GM18861 (cell line): ENCODE data around the gene SYP.

Experiments used
- ATAC-seq: cut with Tn5 transposase; IDR thresholded peaks from one replicate; pipeline ENCODE4 v1.9.1; 2021; ENCODE audit not compliant: unreplicated experiment

Gene SYP

DNA sequence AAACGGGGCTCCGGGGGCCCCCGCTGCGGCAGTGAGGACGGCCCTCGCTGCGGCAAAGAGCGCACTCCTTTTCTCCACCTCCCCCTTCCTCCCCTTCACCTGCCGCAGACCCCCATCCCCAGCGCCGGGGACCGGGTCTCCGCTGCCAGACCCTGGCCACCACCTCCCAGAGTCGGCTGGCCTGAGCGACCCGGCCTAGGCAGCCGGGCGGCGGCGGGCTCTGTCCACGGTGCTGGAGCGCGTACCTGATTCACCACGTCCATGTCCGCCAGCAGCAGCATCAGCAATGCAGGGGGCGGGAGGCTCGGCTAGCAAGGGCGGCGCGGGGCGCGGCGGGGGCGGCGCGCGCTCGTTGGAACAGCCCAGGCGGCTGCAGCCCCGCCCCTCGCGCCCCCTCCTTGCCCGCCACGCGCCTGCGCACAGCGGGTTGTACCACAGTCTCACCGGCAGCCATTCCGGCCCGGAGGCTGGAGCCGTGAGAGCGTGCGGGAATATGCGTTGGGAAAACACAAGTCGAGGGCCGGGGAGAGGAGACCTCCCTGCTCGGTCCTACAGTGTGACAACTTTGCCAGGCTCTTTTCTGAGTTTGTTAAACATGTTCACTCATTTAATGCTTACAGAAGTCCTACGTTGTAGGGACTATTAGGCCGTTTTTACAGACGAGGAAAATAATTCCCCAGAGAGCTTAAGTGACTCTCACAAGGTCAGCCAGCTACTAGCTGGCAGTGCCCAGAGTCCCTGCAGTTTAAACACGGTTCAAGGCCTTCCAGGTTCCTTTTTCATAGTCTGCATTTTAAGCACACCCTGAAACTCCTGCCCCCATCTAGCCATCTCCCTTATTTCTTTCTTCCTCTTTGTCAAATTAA, at the start of gene SYP:
TSS of gene SYP (minus strand) at position 288 of the 866 bp plus-strand sequence. CDS start at position 281, 7 bp downstream.
- peak; percentile 92 for ATAC-seq

DNA sequence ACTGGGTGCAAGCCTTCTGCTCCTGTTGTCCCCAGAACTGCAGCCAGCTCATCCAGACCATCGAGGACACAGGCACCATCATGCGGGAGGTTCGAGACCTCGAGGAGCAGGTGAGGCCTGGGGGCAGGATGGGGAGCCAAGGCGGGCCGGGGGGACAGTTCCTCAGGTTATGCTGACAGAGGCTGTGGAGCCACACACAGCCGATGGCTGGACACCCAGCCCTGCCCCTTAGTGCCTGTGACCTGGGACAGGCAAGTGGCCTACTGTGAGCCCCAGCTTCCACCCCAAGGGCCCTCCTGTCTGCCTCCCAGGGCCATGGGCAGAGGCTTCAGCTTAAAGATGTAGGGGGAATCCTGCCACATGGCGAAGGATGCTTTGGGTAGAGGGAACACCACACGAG, 49.6 kb upstream of the SYP start:
- no peak for ATAC-seq

DNA sequence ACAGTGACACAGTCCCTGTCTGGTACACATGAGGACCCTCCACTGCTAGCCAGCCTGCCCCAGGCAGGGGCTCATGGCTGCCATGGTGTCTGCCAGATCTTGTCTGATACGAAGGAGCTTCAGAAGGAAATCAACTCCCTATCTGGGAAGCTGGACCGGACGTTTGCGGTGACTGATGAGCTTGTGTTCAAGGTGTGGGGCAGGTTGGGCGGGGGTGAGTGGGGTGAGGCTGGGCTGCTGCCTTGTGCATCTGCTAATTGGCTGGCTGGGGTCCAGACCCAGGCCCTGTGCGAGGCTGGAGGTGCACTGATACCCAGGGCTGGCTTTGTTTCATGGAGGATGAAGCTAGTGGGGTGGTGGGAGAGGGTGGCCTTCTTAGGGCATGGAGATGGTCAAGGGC, 49.1 kb upstream of the SYP start:
- ATAC-seq, result no peak

DNA sequence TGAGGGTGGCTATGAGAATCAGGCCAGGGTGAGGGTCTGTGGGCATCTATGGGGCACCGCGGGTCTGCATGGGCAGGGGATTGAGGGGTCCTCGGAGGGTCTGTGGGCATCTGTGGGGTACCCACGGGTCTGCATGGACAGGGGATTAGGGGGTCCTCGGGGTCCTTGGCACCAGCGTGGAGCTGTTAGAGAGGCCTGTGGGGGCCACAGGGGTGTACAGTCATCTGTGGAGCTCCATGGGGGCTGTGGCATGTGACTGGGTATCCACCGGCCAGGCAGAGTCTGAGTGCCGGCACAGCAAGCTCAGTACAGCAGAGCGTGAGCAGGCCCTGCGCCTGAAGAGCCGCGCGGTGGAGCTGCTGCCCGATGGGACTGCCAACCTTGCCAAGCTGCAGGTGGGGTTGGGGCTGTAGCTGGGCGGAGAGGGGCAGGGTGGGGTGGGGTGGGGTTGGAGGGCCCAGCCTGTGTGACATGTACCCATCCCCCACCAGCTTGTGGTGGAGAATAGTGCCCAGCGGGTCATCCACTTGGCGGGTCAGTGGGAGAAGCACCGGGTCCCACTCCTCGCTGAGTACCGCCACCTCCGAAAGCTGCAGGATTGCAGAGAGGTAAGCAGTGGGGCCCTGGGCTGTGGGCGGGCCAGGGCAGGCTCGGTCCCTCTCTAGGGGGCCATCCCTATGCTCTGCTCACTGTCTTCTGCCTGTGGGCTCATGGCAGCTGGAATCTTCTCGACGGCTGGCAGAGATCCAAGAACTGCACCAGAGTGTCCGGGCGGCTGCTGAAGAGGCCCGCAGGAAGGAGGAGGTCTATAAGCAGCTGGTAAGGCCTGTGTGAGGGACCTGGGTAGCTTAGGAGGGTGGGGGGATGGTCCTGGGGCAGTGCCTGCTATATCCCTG, 48.2 kb upstream of the SYP start:
- no peak for ATAC-seq

DNA sequence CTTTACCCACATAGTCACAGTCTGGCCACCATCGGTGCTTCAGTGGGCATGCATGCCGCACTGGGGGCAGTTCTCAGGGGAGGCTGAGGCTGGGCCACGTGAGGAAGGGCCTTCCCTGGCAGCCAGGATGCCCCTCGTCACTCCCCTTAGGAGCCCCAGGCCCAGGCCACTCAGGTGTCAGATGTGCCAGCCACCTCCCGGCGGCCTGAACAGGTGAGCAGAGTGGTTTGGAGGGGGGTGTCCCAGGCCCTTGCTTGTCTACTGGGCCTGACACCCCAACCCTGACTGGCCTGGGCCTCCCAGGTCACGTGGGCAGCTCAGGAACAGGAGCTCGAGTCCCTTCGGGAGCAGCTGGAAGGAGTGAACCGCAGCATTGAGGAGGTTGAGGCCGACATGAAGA, 47.4 kb upstream of the SYP start:
- ATAC-seq, result no peak

DNA sequence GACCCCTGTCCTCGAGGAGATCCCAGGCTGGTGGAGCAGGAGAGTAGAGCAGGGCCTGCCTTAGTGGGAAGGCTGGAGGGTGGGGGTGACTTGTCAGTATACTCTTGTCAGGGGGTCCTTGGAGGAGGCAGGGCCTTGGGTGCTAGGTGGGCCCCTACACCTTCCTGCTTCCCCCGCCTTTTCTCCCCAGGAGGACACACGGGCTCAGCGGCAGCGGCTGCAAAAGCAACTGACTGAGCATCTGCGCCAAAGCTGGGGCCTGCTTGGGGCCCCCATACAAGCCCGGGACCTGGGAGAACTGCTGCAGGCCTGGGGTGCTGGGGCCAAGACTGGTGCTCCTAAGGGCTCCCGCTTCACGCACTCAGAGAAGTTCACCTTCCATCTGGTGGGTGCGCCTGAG, 46.5 kb upstream of the SYP start:
- ATAC-seq, result no peak

DNA sequence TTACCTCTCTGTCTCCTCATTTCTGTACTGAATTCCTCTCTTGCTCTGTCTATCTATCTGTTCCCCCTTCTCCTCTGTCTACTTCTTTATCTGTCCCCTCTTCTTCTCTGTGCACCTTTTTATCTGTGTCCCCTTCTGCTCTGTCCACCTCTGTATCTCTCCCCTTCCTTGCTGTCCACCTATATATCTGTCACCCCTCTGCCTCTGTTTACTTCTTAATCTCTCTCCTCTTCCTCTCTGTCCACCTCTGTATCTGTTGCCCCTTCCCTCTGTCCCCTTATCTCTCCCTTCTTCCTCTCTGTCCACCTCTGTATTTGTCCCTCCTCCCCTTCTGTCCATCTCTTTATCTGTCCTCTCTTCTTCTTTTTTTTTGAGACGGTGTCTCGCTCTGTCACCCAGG, 44.2 kb upstream of the SYP start:
- no peak for ATAC-seq

DNA sequence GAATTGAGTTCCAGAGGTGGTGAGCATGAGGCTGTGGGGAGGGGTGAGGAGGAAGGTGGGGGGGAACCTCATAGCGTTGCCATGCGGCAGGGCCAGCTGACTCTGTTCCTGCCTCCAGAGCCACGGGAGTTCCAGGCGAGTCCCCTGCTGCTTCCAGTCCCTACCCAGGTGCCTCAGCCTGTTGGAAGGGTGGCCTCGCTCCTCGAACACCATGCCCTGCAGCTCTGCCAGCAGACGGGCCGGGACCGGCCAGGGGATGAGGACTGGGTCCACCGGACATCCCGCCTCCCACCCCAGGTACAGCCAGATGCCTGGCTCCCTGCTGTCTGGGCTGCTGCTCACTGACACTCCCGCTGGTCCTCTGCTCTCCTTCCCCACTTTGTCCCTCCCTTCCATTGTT, 43.2 kb upstream of the SYP start:
- no peak for ATAC-seq

DNA sequence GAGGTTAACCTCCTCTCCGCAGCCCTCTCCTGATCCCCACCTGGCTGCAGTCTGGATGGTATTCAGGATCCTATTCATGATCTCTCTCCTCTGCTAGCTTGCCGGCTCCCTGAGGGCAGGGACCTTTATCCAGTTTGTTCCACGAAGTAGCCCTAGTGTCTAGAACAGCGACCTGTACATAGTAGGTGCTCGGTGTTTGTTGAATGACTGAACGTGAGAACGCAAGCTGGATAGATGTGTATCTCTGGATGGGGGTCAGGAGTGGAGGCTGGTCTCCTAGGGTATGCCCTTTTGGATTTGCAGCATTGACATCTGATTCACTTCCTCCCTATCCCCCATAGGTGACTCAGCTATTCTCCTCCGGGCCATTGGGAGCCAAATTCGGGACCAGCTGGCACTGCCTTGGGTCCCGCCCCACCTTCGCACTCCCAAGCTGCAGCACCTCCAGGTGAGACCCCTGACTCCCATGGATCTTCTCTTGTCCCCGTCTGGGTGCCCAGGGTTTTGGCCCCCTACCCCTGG, 42.6 kb upstream of the SYP start:
- ATAC-seq, result no peak

DNA sequence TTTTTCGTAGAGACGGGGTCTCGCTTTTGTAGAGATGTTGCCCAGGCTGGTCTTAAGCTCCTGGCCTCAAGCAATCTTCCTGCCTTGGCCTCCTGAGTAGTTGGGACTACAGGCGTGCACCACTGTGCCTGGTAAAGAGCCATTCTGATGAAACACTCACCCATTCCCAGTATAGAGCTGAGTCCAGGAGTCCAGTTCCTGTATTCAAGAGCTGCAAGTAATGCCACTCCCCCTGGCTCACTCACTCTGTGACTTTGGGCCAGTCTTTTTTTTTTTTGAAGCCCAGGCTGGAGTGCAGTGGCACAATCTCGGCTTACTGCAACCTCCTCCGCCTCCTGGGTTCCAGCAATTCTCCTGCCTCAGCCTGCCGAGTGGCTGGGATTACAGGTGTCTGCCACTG, 38.7 kb upstream of the SYP start:
- no peak for ATAC-seq

DNA sequence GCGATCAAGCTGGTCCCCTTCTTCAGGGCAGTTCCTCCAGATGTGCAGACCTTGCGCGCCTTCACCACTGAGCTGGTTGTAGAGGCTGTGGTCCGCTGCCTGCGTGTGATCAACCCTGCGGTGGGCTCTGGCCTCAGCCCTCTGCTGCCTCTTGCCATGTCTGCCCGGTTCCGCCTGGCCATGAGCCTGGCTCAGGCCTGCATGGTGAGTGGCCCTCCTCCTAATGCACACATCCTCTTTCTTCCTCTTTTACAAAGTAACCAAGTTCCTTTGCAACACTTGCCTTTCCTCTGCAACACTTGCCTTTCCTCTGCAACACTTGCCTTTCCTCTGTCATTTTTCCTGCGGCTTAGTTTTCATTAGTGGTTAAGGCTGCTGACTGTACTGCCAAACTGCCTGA, 37.1 kb upstream of the SYP start:
- no peak for ATAC-seq

DNA sequence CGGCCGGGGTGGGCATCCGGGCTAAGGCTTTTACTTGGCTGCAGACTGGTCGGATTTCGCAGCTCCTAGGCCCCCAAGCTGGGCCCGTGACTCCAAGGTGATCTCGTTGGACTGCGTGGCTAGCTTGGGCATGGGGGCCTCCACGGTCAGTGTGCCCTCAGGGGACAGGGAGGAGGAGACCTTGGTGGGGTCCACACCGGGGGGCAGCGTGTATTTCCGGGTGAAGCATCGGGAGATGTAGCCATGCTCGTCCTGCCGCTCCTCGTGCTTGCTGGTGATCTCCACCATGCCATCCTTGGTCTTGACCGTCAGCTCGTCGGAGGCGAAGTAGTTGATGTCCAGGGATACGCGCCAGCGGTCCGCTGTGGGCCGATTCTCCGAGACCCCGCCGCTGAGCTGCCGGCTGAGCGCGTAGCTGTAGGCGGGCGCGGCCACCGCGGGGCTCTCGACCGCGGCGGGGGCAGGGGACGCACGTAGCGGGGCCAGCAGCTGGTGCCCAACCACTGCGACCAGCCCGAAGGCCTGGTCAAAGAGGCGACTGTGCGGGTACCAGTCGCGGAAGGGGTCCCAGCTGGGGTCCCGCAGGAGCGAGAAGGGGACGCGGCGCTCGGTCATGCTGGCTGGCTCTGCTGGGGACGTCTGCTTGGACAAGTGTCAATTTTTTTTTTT, 34.0 kb upstream of the SYP start:
- ATAC-seq, result no peak

DNA sequence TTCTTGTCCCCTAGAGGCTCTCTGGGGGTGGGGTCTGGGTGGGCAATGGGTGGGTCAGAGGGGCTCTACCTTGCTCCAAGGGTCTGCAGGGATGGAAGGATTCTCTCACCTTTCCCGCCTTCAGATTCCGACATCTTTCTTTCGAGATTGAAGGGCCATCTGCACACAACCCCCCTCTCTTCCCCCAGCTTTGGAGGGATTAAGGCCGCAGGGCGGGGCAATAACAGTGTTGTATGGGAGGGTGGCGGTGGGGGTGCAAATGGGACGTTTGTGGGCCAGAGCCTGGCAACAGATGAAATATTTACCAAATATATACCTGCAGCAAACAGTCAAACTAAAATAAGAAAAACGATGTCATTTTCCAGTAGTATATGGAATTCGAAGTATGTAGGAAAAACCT, 33.2 kb upstream of the SYP start, which contains the start of gene CACNA1F:
TSS of gene CACNA1F (minus strand) at position 165 of the 400 bp plus-strand sequence. CDS start at position 134, 31 bp downstream.
- no peak for ATAC-seq

DNA sequence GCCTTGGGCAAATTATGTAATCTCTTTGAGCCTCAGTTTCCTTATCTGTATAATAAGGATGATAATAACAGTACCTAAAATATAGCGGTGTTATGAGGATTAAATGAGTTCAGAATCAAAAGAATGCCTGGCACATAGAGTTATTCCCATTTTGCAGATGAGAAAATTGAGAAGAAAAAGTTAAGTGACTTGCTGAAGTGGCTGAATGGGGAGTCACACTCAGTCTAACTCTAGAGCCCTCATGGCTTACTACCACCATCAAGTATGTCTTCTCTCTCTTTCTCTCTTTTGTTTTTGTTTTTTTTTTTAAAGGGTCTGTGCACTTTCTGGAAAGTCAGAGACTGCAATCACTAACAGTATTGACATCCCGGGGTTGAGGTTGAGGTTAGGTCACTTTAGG, 32.5 kb upstream of the SYP start:
- ATAC-seq, result no peak

DNA sequence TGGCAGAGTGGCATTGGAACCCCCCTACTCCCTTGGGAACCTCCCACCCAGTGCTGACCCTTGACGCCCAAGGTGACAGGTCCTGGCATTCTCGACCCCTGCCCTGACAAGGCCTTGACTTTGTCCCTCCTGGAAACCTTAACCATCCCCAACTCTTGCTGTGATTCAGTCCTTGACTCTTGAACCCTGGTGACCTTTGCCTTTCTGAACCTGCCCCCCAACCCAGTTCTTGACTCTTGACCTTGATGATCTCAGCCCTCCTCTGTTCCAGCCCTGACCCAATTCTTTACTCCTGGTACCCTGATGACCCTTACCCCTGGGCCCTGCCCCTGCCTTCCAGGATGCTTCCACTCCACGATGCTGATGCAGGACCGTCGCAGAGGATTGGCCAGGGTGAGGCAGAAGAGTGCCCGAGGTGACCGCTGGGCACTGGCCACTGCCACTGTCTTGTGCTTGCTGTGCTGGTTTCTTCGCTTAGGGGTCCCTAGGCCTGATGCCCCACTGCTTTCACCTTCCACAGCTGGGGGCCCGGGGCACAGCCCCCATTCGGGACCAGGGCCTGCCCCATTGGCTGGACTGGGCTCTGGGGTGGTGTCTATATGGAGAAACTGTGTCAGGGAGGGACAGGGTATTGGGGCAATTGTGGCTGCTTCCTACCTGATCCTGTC, 31.5 kb upstream of the SYP start:
- no peak for ATAC-seq

DNA sequence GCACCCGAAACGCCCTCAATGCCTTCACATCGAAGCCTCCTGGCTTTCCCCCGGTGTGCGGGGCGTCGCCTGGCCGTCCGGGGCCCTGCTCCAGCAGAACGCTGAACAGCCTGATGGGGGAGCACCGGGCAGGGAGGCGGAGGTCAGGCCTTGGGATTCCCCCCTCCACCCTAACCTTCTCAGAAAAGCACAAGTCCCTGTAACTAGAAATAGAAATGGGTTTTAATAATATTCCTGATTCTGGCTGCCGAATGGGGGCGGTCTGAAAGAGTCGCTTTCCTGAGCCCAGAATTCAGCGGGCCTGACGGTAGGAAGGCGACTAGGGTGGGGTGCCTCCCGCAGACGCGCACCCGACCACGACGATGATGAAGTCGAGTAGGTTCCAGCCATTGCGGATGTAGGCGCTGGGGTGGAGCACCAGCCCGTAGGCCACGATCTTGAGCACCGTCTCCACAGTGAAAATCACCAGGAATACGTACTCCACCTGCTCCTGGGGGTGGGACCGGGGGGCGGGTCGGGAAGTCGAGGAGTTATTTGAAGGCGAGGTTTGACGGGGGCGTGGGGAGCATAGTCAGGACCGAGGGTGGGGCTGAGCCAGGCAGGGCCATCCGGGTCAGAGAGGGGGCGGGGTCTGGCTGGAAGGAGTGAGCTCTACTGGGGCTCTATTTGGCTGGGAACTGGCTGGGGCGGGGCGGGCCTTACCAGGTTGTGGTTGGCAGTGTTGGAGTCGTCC, 30.7 kb upstream of the SYP start:
- no peak for ATAC-seq

DNA sequence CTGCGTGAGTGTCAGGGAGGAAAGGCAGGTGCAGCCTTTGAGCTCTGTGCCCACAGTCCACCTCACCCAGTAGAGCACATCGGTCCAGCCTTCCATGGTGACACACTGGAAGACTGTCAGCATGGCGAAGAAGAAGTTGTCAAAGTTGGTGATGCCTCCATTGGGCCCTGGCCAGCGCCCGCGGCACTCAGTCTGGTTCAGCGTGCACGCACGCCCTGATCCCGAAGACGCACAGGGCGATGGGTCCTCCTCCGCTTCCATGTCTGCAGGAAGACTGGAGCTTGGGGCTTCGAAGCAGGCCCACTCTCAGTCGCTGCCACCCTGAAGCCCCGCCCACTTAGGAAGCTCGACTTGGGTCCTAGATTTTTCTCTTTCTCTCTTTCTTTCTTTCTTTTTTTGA, 28.2 kb upstream of the SYP start:
- no peak for ATAC-seq

DNA sequence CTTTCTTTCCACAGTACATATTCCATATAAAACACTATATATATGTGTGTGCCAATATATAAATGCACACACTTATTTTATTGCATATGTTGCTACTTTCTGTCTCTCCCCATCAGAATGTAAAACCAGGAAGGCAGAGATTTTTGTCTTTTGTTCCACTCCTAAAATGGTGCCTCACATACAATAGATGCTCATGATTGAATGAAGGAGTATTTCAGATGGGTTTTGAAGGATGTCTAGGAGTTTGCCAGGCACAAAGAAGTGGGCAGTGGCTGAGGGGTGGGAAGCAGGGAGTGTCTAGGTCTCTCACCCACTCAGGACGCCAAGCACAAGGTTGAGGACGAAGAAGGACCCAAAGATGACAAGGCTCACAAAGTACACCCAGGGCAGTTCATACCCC, 27.7 kb upstream of the SYP start:
- ATAC-seq, result no peak

DNA sequence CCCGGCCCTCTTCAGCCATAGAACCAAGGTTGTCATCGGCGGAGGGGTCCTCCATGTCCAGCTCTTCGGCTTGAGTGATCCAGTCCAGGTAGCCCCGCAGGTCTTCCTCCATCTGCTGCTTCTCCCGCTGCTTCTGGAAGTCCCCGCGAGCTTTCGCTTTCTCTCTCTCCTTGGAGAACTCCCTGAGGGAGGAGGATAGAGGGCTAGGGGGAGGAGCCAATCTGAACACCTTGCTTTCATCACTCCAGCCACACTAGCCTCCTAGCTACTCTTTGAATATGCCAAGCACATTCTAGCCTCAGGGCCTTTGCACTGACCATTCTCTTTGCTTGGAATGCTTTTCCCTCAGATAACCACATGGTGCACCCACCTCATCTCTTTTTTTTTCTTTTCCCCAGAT, 27.0 kb upstream of the SYP start:
- no peak for ATAC-seq

DNA sequence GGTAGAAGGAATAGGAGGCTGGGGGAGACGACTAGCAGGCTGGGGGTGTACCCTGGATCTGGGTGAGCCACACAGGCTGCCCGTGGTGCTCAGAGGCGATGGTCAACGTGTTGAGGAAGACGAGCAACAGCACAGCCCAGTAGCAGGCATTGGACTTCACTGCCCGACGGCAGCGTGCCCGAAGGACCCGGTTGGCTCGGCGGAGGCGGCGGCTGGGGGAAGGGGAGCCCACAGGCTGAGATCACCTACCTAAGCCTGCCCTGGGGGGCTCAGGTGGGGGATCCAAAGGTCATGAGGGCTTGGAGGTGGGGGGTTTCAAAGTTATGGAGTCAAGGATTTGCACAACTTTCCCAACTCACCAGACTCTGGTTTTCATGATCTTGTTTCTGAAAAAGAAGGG, 25.9 kb upstream of the SYP start:
- no peak for ATAC-seq
